Spinal cord (tissue), 10 donors: ENCODE measurements around the gene TSPAN18. TPM values are rescaled to one million over a fixed set of nuclear protein-coding genes. Genes with fewer than 3 reads are reported as not detected.

ENCODE experiments used
- DNase-seq, 6 donors: peaks; one replicate each; pipeline versions ENCODE4 v3.0.0 to v3.0.0-alpha.2; 2013 to 2015; ENCODE audit warnings: low spot score in 6 of 6, low read depth in 4 of 6
- H3K27ac ChIP-seq: one replicate; pipeline ENCODE4 v1.5.1; 2013; ENCODE audit warnings: low read depth, low read length, control low read depth
- H3K27me3 ChIP-seq: one replicate; pipeline ENCODE4 v1.6.1; 2013; ENCODE audit warnings: low read length; ENCODE audit not compliant: control insufficient read depth, insufficient read depth
- H3K36me3 ChIP-seq: one replicate; pipeline ENCODE4 v1.6.1; 2013; ENCODE audit warnings: low read length; ENCODE audit not compliant: control insufficient read depth, insufficient read depth
- H3K4me1 ChIP-seq: one replicate; pipeline ENCODE4 v1.6.1; 2013; ENCODE audit warnings: low read length; ENCODE audit not compliant: control insufficient read depth, insufficient read depth
- H3K4me3 ChIP-seq: one replicate; pipeline ENCODE4 v1.5.1; 2013; ENCODE audit warnings: low read depth, low read length, control low read depth
- H3K9me3 ChIP-seq: one replicate; pipeline ENCODE4 v1.6.1; 2013; ENCODE audit warnings: low read length; ENCODE audit not compliant: control insufficient read depth, insufficient read depth
- WGBS: methylation state at CpG from one replicate; pipeline ENCODE4 v1.1.5; 2013; ENCODE audit warnings: missing lambda C conversion rate; ENCODE audit not compliant: insufficient coverage; 5-methylcytosine and 5-hydroxymethylcytosine counted together
- polyA plus RNA-seq, 2 donors: library from polyadenylated mRNA; unstranded; fragments of 120-200 nt; gene quantifications; one replicate each; pipeline ENCODE4 v1.2.1, GENCODE V29; 2013; ENCODE audit not compliant: insufficient read length in 2 of 2
- total RNA-seq, 2 donors: library from RNA; depleted of rRNA in 1 of 2; stranded (reverse); fragments of 120-200 nt in 1 of 2; fragments of >200 nt in 1 of 2; gene quantifications; one replicate each; pipeline versions ENCODE4 v1.2.3 to v1.2.4, GENCODE V29; 2013 to 2014
- donor health status: healthy.

TSPAN18 gene
- total and polyA plus RNA-seq, 4 donors, result 23.3 to 87.2 (median 60.9) TPM

DNA sequence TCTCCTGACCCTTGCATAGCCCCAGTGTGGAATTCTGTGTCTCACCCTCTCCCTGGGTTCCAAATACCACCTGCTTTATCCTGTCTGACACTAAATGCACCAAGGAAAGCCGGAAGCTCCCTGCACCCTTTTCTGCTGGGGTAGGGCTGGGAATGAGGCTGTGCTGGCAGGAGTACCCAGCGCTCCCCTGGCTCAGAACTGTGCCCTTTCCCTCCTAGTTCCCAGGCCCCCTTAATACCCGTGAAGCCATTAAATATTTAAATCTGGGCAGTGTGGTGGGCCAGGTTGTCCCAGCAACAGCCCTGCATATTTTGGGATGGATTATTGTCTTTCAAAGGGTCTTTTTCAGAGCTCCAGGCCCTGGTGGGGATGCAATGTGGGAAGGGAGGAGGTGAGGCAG is 160.9 kb downstream of the TSPAN18 start:
- Histone ChIP-seq H3K9me3 (no peaks in the 10 kb centered on the region), H3K4me1 (peaks cover 69% of the 10 kb centered on the region), H3K36me3 (no peaks in the 10 kb centered on the region), H3K27ac (peak overlapping the region; percentile 40), H3K27me3 (no peaks in the 10 kb centered on the region), H3K4me3 (no peak overlapping the region)
- WGBS, result no CpG with 5 or more reads among the region's 3 CpGs
- peak in 2 of 6 donors; percentile 76 to 84 for DNase-seq

DNA sequence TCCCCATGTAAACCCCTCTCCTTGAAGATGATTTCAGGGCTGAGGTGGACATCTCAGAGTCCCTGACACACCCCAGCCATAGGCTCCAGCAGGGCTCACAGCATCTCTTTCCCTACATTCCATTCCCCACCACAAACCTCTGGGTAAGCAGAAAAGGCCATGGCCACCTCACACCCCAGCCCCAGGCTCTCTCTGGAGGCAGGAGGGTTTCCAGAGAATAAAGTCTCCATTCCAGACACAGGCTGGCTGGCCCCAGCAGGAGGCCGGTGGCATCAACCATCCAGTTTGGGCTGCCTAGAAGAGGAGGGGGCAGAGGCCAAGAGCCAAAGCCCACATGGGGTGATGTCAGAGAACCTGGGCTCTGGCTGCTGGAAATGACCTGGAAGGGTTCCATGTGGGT is 162.5 kb downstream of the TSPAN18 start:
- H3K27ac ChIP-seq, result no peak overlapping the region

DNA sequence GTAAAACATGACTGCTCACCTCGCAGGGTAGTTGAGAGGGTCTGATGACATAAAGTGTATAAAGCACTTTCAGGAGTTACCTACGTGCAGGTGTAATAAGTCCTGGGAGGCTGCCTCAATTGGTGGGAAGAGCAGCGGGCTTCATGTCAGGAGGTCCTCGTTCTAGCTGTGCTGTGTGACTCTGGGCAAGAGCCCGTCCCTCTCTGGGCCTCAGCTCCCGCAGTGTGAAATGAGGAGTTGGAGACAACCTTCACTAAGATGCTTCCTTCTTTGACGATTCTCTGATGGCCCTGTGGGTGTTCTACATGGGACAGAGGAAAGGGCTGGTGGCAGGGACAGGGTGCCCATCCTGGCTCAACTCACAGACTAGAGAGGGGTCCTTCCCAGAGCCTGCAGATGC is 166.1 kb downstream of the TSPAN18 start:
- Histone ChIP-seq H3K4me3 (no peak overlapping the region), H3K36me3 (peaks cover 3% of the 10 kb centered on the region), H3K27ac (peak overlapping the region; percentile 76), H3K27me3 (no peaks in the 10 kb centered on the region), H3K9me3 (no peaks in the 10 kb centered on the region), H3K4me1 (peaks cover 53% of the 10 kb centered on the region)
- DNase-seq, result no peak
- 75% methylated on average over 6 of the region's 7 CpGs for WGBS

More for the DNA sequence above, 162.5 kb downstream of the TSPAN18 start:
- Histone ChIP-seq H3K27me3 (no peaks in the 10 kb centered on the region), H3K36me3 (no peaks in the 10 kb centered on the region), H3K4me3 (no peak overlapping the region), H3K9me3 (no peaks in the 10 kb centered on the region), H3K4me1 (peaks cover 76% of the 10 kb centered on the region)
- 80% methylated on average over 1 of the region's 1 CpG for WGBS
- DNase-seq, result no peak

DNA sequence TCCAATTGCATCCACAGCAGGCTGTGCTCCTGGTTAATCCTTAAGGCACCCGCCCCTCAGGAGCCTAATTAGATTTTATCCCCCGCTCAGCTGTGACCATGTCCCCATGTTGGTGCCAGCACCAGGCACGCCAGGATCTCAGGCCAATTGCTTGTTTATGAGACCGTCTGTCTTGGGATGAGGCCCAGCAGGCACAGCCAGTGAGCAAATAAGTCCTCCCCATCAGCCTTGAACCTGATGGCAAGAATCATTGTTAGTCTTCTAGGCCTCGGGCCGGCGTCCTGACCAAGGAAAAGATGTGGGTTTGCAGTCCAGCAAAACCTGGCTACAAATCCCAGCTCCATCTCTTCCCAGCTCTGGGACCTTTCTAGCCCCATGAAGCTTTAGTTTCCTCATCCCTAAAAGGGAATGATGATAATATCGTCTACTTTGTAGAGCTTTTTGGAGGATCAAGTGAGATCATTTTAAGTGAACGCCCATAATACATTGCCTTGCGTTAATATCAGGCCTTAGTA is 166.6 kb downstream of the TSPAN18 start:
- Histone ChIP-seq H3K9me3 (no peaks in the 10 kb centered on the region), H3K27ac (peak overlapping the region; percentile 76), H3K4me1 (peaks cover 48% of the 10 kb centered on the region), H3K4me3 (no peak overlapping the region), H3K27me3 (no peaks in the 10 kb centered on the region), H3K36me3 (peaks cover 3% of the 10 kb centered on the region)
- WGBS, result 45% methylated on average over 6 of the region's 10 CpGs
- DNase-seq, result peak in 2 of 6 donors; percentile 82 to 95

DNA sequence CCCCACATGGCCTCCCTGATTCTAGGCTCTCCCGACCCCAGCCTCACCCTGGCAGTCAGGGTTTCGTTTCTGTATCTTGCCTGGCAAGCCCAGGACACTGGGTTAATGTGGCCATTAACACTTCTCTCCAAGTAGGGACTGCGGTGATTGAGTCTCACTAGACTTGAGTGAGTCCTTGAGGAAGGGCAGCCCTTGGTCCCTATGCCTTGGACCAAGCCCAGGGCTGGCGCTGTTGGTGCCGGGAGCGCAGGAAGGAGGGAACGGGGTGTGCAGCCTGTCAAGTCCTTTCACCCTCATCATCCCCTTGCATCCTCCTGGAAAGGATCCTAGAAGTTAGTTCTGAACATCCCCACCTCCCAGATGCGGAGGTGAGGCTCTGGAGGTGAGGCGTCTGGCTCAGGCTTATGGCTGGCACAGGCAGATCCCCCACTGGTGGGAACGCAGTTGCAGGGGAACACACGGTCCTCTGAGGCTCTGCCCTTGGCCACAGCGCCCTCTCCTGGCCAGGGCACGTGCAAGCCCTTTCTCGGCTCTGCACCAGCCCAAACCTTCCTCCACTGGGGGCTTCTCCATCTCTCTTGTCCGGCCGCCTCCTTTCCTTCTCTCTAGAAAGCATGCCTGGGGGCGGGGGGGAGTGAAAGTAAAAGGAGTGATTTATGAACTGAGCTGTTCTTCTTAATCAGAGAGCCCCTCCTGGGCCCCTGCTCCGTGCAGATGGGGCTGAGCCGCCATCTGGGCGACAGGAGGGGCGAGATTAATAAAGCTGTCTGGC is 167.3 kb downstream of the TSPAN18 start:
- Histone ChIP-seq H3K4me3 (no peak overlapping the region), H3K27ac (peak overlapping the region; percentile 76)
- WGBS, result 28% methylated on average over 14 of the region's 21 CpGs

GRCh38 chr11:44899959-44900358 is 173.2 kb downstream of the TSPAN18 start:
- H3K27me3 ChIP-seq, result no peaks in the 10 kb centered on the region
- no peak overlapping the region for H3K27ac ChIP-seq
- H3K36me3 ChIP-seq, result peaks cover 3% of the 10 kb centered on the region
- no peak overlapping the region for H3K4me3 ChIP-seq
- H3K9me3 ChIP-seq, result no peaks in the 10 kb centered on the region
- peak in 2 of 6 donors; percentile 64 to 77 for DNase-seq
- no peaks in the 10 kb centered on the region for H3K4me1 ChIP-seq
- 49% methylated on average over 2 of the region's 3 CpGs for WGBS

More for the DNA sequence above, 167.3 kb downstream of the TSPAN18 start:
- peak in 2 of 6 donors; percentile 87 to 91 for DNase-seq
- H3K27me3 ChIP-seq, result no peaks in the 10 kb centered on the region
- peaks cover 3% of the 10 kb centered on the region for H3K36me3 ChIP-seq
- no peaks in the 10 kb centered on the region for H3K9me3 ChIP-seq
- H3K4me1 ChIP-seq, result peaks cover 43% of the 10 kb centered on the region

DNA sequence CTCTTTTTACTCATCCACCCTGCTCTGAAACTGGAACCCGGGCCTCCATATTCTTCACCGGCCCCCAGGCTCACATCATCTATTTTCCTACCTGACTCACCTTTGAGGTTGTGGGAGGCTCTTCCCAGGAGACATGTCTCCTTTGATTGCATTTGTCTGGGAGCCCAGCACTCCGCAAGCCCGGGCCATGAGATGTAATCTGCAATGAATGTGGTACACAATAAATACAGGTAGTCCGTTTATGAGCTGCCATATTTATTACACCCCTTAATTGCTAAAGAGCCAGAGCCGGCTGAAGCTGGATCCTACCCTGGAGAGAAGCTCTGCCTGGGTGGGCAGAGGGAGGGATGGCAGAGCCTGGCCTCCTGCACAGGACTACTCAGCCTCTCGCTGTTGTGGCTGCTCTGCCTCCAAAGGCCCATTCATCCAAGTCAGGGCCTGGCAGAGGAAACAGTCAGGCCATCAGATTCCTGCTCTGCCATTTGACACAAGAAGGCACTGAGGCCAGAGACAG is 174.4 kb downstream of the TSPAN18 start:
- Histone ChIP-seq H3K4me1 (peaks cover 6% of the 10 kb centered on the region), H3K9me3 (no peaks in the 10 kb centered on the region), H3K27me3 (no peaks in the 10 kb centered on the region), H3K36me3 (peaks cover 4% of the 10 kb centered on the region), H3K27ac (no peak overlapping the region), H3K4me3 (no peak overlapping the region)
- DNase-seq, result no peak
- 43% methylated on average over 1 of the region's 7 CpGs for WGBS

GRCh38 chr11:44901786-44902185 is 175.0 kb downstream of the TSPAN18 start:
- Histone ChIP-seq H3K9me3 (no peaks in the 10 kb centered on the region), H3K27me3 (no peaks in the 10 kb centered on the region), H3K4me1 (peaks cover 6% of the 10 kb centered on the region), H3K27ac (no peak overlapping the region), H3K36me3 (peaks cover 6% of the 10 kb centered on the region), H3K4me3 (no peak overlapping the region)
- 83% methylated on average over 5 of the region's 5 CpGs for WGBS
- no peak for DNase-seq

- Histone ChIP-seq H3K27ac (no peak overlapping the region), H3K4me3 (no peak overlapping the region), H3K4me1 (peaks cover 6% of the 10 kb centered on the region), H3K9me3 (no peaks in the 10 kb centered on the region), H3K27me3 (no peaks in the 10 kb centered on the region), H3K36me3 (peaks cover 8% of the 10 kb centered on the region)
- 88% methylated on average over 7 of the region's 7 CpGs for WGBS
- no peak for DNase-seq
These were observed 176.3 kb downstream of the TSPAN18 start for GRCh38 chr11:44903035-44903434.

DNA sequence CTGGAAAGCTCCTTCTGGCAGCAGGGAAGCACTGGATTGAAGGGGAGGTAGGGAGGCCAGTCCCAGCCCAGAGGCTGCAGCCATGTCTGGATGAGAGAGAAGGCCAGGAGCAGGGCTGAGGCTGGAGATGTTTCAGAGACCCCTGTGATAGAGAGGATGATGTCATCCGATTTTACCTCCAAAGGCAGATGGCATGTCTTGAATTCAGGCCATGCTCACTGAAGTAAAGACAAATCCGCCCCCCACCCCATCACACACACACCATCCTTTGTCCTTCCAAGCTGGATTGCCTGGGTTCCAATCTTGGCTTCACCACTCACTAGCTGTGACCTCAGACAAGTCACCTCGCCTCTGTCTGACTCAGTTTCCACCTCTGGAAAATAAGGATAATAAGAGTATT is 176.8 kb downstream of the TSPAN18 start:
- H3K36me3 ChIP-seq, result peaks cover 11% of the 10 kb centered on the region
- no peak overlapping the region for H3K27ac ChIP-seq
- peaks cover 6% of the 10 kb centered on the region for H3K4me1 ChIP-seq
- H3K27me3 ChIP-seq, result no peaks in the 10 kb centered on the region
- H3K9me3 ChIP-seq, result no peaks in the 10 kb centered on the region
- 100% methylated on average over 2 of the region's 3 CpGs for WGBS
- no peak overlapping the region for H3K4me3 ChIP-seq
- DNase-seq, result no peak
